ENCODE measurements around the gene LONP1.
"Not testable (repeated sequence)": the region's sequence is repeated elsewhere in the genome, so short reads cannot be mapped to it uniquely, and the experiment has no call there.

LONP1 gene, protein sequence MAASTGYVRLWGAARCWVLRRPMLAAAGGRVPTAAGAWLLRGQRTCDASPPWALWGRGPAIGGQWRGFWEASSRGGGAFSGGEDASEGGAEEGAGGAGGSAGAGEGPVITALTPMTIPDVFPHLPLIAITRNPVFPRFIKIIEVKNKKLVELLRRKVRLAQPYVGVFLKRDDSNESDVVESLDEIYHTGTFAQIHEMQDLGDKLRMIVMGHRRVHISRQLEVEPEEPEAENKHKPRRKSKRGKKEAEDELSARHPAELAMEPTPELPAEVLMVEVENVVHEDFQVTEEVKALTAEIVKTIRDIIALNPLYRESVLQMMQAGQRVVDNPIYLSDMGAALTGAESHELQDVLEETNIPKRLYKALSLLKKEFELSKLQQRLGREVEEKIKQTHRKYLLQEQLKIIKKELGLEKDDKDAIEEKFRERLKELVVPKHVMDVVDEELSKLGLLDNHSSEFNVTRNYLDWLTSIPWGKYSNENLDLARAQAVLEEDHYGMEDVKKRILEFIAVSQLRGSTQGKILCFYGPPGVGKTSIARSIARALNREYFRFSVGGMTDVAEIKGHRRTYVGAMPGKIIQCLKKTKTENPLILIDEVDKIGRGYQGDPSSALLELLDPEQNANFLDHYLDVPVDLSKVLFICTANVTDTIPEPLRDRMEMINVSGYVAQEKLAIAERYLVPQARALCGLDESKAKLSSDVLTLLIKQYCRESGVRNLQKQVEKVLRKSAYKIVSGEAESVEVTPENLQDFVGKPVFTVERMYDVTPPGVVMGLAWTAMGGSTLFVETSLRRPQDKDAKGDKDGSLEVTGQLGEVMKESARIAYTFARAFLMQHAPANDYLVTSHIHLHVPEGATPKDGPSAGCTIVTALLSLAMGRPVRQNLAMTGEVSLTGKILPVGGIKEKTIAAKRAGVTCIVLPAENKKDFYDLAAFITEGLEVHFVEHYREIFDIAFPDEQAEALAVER

DNA sequence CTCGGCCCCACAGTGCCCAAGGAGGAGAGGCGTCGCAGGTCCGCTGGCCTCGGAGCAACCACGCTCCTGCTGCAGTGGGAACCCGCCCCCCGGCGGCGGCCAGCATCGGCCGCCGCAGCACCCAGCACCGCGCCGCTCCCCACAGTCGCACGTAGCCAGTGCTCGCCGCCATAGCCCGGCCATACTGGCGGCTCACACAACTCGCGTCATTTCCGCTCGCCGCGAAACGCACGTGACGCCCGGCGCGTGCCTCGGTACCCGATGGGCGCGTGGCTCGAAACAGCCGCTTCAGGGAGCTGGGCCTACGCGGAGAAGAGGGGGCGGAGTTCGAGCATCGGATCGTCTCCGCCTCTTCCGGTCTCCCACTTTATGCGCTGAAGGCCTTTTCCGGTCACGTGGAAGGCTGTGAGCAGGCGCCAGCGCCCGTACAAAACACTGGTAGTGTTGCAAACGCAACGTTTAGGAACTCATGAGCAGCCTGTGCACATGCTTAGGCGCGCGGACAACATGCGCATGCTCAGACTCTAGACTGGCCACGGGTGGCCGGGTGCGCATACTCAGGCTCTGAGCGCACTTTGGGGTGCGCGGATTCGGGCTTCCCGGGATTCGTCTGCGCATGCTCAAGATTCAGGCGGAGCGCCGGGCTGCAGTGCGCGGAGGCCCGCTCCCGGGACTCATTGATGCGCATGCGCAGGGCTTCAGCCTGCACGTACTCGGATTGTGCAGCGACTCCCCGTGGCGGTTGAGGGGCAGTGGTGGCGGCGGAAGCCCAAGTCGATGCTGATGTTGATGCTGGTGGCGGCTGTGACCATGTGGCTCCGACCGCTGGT, at the start of gene LONP1, which contains the start of gene CATSPERD:
Gene LONP1, minus strand, starts transcription at position 186 of the 830 bp plus-strand sequence. Its CDS starts 14 bp downstream, at position 172.
Gene CATSPERD, plus strand, starts transcription at position 677 of the 830 bp plus-strand sequence. Its CDS starts 101 bp downstream, at position 778.
- peak; percentile 99 for DNase-seq (ENCODE audit: low spot score)

- DNase-seq (ENCODE audit: low spot score) = no peak
These were observed 48.0 kb upstream of the LONP1 start for GRCh38 chr19:5767949-5768348.

GRCh38 chr19:5765220-5765619, 45.3 kb upstream of the LONP1 start:
- DNase-seq (ENCODE audit: low spot score) = no peak

DNA sequence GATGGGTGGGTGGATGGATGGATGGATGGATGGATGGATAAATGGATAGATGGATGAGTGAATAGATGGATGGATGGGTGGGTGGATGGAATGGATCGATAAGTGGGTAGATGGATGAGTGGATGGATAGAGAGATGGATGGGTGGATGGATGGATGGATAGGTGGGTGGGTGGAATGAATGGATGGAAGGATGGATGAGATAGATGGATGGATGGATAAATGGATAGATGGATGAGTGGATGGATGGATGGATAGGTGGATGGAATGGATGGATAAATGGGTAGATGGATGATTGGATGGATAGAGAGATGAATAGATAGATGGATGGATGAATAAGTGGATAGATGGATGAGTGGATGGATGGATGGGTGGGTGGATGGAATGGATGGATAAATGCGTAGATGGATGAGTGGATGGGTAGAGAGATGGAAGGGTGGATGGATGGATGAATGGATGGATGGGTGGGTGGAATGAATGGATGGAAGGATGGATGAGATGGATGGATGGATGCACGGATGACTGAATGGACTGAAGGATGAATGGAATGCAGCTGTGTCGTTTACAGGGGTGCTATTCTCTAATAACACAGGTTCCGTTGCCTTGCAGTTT, 42.8 kb upstream of the LONP1 start:
- no peak for DNase-seq (ENCODE audit: low spot score)

DNA sequence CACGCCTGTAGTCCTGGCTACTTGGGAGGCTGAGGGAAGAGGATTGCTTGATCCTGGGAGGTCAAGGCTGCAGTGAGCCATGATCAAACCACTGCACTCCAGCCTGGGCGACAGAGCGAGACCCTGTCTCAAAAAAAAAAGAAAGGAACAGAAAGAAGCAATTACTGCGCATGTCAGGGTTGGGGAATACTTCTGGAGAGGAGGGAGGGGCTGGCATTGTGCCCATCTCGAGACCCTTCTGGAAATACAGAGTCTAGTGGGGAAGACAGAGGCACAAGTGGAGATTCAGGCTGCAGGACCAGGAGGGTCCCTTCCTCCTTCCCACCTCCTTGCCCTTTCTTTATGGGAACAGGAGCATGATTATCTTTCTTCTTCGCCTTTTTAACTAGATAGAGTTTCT, 33.8 kb upstream of the LONP1 start:
- DNase-seq (ENCODE audit: low spot score) = no peak

GRCh38 chr19:5751709-5752108, 31.8 kb upstream of the LONP1 start:
- no peak for DNase-seq (ENCODE audit: low spot score)

DNA sequence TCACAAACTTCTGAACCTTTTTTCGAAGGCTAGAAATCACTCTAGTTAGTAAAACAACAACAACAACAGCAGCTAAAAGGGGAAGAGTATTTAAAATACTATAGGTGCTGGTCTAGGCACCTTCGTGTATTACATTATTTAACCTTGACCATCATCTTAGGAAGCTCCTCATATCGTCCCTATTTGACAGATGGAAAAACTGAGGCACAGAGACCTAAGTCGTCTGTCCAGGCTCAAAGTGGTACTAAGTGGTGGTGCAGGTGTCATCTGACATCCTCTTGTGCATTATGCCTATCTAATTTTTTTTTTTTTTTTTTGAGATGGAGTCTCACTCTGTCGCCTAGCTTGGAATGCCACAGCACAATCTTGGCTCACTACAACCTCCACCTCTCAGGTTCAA, 29.6 kb upstream of the LONP1 start:
- DNase-seq (ENCODE audit: low spot score) = no peak

DNA sequence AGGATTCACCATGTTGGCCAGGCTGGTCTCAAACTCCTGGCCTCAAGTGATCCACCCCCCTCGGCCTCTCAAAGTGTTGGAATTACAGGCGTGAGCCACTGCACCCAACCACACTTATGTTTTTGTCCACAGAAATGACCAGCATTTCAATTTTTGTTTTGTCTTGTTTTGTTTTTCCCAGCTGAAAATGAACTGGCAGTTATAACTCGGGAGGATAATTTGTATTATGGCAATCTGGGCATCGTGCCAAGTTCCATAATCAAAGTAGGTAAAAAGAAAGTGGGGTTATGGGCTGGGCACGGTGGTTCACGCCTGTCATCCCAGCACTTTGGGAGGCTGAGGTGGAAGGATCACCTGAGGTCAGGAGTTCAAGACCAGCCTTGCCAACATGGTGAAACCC, 29.0 kb upstream of the LONP1 start:
- not testable (repeated sequence) for DNase-seq (ENCODE audit: low spot score)

DNA sequence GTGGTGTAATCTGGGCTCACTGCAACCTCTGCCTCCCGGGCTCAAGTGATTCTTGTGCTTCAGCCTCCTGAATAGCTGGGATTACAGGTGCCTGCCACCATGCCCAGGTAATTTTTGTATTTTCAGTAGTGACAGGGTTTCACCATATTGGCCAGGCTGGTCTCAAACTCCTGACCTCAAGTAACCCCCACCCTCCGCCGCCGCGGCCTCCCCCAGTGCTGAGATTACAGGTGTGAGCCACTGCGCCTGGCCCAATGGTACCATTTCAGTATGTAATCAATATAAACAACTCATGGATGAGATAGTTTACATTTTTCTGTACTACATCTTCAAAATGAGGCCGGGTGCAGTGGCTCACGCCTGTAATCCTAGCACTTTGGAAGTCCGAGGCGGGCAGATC, 25.1 kb upstream of the LONP1 start:
- DNase-seq (ENCODE audit: low spot score) = not testable (repeated sequence)

DNA sequence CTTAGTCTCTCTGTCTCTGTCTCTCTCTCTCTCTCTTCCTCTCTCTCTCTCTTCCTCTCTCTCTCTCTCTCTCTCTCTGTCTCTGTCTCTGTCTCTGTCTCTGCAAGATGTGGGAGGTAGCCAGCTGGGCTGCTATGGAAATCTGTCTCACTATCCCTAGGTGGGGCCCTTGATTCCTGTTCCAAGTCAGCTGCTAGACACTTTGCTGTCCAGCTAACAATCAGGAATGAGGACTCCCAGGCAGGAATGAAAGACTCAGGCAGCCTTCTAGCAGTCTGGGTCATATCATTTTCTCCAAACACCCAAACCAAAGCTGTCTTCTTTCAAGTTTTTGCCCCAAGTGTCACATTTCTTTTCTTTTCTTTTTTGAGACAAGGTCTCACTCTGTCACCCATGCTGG, 23.7 kb upstream of the LONP1 start:
- DNase-seq (ENCODE audit: low spot score) = no peak

DNA sequence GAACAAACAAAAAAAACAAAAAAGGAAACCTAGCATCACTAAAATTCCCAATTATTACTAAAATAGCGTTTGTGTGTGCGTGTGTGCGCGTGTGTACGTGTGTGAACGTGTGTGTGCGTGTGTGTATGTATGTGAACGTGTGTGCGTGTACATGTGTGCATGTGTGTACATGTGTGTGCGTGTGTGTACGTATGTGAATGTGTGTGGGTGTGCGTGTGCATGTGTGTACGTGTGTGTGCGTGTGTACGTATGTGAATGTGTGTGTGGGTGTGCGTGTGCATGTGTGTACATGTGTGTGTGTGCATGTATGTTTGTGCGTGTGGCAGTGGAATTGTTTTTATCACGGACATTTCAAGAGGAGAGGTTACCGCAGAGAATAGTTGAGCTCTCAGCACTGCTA, 22.1 kb upstream of the LONP1 start:
- DNase-seq (ENCODE audit: low spot score) = no peak

DNA sequence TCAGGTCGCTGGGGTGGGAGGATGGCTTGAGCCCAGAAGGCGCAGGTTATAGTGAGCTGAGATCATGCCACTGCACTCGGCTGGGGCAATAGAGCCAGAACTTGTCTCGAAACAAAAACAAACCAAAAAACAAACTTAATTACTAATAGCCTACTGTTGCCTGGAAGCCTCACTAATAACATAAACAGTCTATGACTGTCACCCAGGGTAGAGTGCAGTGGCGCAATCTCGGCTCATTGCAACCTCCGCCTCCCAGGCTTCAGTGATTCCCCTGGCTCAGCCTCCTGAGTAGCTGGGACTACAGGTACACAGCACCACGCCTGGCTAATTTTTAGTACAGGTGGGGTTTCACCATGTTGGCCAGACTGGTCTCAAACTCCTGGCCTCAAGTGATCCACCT, 18.5 kb upstream of the LONP1 start:
- DNase-seq (ENCODE audit: low spot score) = no peak

DNA sequence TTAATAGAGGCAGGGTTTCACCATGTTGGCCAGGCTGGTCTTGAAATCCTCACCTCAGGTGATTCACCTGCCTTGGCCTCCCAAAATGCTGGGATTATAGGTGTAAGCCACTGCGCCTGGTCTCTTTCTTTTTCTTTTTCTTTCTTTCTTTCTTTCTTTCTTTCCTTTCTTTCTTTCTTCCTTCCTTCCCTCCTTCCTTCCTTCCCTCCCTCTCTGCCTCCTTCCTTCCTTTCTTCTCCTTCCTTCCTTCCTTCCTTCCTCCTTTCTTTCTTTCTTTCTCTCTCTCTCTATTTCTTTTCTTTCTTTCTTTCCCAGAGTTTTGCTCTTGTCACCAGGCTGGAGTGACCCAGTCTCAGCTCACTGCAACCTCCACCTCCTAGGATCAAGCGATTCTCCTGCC, 13.2 kb upstream of the LONP1 start:
- DNase-seq (ENCODE audit: low spot score) = not testable (repeated sequence)

DNA sequence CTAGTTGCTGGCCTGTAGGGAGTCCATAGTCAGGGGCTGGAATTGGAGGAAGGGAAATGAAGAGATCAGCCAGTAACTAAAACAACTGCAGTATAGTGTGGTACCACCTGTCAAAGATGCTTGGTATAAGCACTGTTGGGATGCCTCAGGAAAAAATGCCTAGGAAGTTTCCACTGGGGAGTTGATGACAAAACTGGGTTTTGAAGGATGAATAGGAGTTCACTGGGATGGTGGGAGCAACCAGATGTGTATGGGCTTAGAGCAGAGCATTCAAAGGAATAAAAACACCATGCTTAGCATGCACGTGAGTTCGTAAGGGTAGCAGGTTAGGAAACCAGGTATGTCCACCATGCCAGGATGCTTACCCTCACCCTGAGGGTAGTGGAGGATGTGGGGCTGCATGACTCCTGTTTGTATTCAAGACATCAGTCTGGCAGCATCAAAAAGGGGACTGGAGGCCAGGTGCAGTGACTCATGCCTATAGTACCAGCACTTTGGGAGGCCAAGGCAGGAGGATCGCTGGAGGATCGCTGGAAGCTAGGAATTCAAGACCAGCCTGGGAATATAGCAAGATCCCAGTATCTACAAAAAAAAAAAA, 7.6 kb upstream of the LONP1 start:
- no peak for DNase-seq (ENCODE audit: low spot score)

GRCh38 chr19:5719274-5719960, 529 bp downstream of the LONP1 start:
- peak; percentile 38 for DNase-seq (ENCODE audit: low spot score)

DNA sequence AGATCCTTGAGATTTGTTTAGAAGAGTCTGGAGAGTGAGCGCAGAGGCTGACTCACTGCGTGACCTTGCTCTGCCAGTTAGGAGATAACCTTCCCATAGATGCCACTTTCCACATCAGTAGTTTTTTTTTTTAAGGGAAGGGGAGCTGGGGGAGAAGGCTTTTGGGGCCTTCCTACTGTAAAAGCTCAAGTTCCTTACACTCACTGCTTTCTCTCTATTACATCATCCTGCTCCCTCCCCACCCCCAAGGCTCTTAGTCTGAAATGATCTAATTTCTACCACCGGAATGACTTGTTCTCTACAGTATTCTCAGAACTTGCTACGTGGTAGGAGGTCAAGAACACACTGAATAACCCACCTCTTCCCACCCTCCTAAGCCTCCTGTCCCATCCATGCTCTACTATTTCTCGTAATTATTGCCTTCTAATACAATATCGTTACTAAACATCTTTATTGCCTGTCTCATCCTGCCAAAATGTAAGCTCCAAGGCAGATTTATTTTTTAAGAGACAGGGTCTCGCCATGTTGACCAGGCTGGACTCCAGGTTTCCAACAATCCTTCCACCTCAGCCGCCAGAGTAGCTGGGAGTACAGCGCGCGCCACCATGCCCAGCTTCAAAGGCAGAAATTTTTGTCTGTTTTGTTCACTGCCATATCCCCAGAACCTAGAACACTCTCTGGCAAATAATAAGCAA, 1.2 kb downstream of the LONP1 start:
- DNase-seq (ENCODE audit: low spot score) = no peak

- DNase-seq (ENCODE audit: low spot score) = no peak
These were observed 1.8 kb downstream of the LONP1 start for GRCh38 chr19:5718037-5718578.

DNA sequence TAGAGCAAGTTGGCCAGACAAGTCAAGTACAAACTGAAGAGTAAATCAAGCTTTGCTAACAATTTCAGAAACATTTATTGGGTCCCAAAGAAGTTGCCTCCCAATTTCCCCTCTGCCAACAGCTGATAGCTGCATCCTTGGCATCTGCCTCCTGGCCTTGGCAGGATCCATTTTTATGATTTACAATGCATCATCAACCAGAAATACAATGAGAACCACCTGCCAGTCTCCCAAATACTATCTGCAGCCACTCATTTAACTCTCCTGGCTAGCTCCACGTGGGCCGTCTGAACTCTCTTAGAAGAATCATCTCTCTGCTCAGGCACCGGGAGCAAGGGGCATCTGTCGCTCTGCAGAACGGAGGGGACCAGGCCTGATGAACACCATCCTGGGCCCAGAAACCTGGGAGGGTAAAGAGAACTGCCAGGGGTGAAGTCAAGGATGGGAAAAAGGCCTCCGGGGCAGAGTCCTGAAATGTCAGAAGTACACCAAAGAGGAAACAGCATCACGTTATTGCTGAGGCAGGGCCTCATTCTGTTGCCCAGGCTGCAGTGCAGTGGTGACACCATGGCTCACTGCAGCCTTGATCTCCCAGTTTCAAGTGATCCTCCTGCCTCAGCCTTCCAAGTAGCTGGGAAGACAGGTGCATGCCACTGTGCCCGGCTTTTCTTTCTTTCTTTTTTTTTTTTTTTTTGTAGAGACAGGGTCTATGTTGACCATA, 2.6 kb downstream of the LONP1 start:
- DNase-seq (ENCODE audit: low spot score) = no peak

GRCh38 chr19:5714816-5715215, 5.1 kb downstream of the LONP1 start:
- no peak for DNase-seq (ENCODE audit: low spot score)
